AG04449 (cell line): Measurements from ENCODE around the gene SDF2L1.

Experiments
- CTCF ChIA-PET: fragments of 350-600 bp; formaldehyde crosslinking; extraction: SDS; loops from one replicate; lab custom pipeline; 2021; ENCODE audit warnings: antibody characterized with exemption; lab: Yijun Ruan, JAX
- POLR2A ChIA-PET: fragments of 400-600, 350-600 bp; formaldehyde crosslinking; extraction: SDS; loops from one replicate; lab custom pipeline; 2020; ENCODE audit warnings: antibody characterized with exemption, inconsistent platforms; lab: Yijun Ruan, JAX
- DNase-seq: peaks from one replicate; pipeline ENCODE4 v3.0.0-alpha.2; 2010; ENCODE audit warnings: low read depth, low spot score
- H3K4me3 ChIP-seq: 2 replicates; pipeline ENCODE4 v1.5.1; 2011; ENCODE audit warnings: low read depth, mild to moderate bottlenecking, control low read depth, low read length
- CTCF ChIP-seq: IDR thresholded peaks from one replicate; pipeline ENCODE4 v1.5.1; 2011; ENCODE audit warnings: mild to moderate bottlenecking, moderate library complexity, low read length, control low read depth, inconsistent platforms; ENCODE audit not compliant: insufficient read depth; ENCODE audit errors: missing control alignments

The SDF2L1 gene

GRCh38 chr22:21657360-21658032 lies 15.4 kb downstream of the SDF2L1 start:
- ChIA-PET POLR2A (no interaction called here), CTCF (interaction anchor here (0.6 to 1.1 kb wide), 3 partner anchors 11 to 15 kb away, joined by 3 to 5 read pairs (median 3); no protein-coding TSS in a partner anchor)
- H3K4me3 ChIP-seq: peak overlapping the region; percentile 57
- peak; percentile 14 for TF ChIP-seq CTCF
- no peak for DNase-seq

DNA sequence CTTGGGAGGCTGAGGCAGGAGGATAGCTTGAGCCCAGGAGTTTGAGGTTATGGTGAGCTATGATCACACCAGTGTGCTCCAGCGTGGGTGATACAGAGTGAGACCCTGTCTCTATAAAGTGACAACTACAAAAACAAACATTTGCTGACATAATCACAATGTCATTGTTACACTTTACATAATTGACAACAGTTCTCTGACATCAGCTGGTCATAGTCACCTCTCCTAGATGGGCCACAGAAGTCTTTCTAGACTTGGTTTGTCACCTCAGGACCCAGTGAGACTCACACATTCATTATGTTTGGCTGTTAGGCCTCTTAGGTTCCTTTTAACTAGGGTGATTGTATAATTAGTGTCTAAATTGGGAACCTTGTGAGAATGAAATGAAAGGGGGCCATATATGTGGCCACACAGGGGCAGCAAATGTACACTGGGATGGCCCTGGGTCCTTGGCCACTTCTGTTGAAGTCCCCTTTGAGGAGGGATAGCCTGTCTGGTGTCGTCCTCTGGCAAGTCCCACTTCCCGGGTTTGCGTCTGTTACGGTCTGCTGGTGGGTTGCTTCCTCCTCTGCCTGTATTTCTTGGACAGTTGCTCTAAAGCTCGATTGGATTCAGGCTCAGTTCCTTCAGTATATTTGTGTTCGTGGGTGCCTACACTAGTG lies 17.9 kb downstream of the SDF2L1 start:
- no peak for DNase-seq
- TF ChIP-seq CTCF: no peak
- POLR2A ChIA-PET: no interaction called here
- H3K4me3 ChIP-seq: no peak overlapping the region
- CTCF ChIA-PET: interaction anchor here (1.2 to 1.4 kb wide), 2 partner anchors 17 to 29 kb away, joined by 3 read pairs; no protein-coding TSS in a partner anchor

DNA sequence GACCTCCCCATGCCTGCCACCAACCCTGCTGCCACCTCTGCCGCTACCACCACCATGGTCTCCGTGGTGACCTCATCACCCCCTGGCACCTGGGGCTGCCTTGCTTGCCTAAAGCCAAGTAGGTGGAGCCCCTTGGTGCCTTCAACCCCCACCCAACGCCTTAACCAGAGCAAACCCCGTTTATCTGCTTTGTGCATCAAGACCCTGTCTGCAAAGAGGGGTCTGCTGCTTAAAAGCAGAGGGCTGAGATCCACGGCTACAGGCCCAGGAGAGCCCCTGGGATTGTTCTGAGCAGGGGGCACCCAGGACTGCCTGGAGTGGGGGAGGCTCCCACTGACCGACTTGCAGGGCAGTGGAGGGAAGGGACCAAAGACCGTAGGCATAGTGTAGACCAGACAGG lies 18.8 kb downstream of the SDF2L1 start:
- ChIA-PET CTCF (interaction anchor here (1.4 kb wide), 1 partner anchor 30 kb away, joined by 3 read pairs; no protein-coding TSS in a partner anchor), POLR2A (no interaction called here)
- DNase-seq: no peak
- no peak overlapping the region for H3K4me3 ChIP-seq
- TF ChIP-seq CTCF: no peak

- ChIA-PET POLR2A (no interaction called here), CTCF (no interaction called here)
- TF ChIP-seq CTCF: no peak
- DNase-seq: no peak
- H3K4me3 ChIP-seq: no peak overlapping the region
Measured at GRCh38 chr22:21661991-21662390, 19.9 kb downstream of the SDF2L1 start.

DNA sequence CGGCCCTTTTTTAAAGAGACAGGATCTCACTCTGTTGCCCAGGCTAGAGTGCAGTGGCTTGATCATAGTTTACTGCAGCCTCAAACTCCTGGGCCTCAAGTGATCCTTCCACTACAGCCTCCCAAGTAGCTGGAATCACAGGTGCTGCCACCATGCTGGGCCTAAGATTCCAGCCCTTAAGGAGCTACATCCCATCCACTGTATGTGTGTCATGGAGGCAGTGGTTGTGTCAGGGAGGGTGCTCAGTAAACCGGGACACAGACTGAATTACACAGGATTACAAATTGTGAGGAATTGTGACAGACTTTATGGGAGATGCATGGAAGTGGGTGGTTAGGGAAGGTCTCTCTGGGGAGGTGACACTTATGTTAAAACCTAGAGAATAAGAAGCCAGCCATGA lies 21.6 kb downstream of the SDF2L1 start:
- H3K4me3 ChIP-seq: no peak overlapping the region
- DNase-seq: no peak
- TF ChIP-seq CTCF: no peak
- ChIA-PET POLR2A (no interaction called here), CTCF (interaction anchor here (0.9 to 1.5 kb wide), 2 partner anchors 12 to 17 kb away, joined by 3 to 4 read pairs; no protein-coding TSS in a partner anchor)
